ENCODE measurements around the gene LAMA2.

Gene LAMA2

GRCh38 chr6:129238991-129239390, 356.1 kb downstream of the LAMA2 start:
- H3K27ac ChIP-seq (ENCODE audit: low read depth, low read length, poor library complexity, severe bottlenecking) = no peak overlapping the region
- H3K4me1 ChIP-seq (ENCODE audit: insufficient read depth, low read length, severe bottlenecking) = peaks cover 19% of the 10 kb centered on the region
- H2AFZ ChIP-seq (ENCODE audit: low read length) = no peak overlapping the region
- no peaks in the 10 kb centered on the region for H3K27me3 ChIP-seq (ENCODE audit: insufficient read depth, low read length)
- TF ChIP-seq, protein P1, sequence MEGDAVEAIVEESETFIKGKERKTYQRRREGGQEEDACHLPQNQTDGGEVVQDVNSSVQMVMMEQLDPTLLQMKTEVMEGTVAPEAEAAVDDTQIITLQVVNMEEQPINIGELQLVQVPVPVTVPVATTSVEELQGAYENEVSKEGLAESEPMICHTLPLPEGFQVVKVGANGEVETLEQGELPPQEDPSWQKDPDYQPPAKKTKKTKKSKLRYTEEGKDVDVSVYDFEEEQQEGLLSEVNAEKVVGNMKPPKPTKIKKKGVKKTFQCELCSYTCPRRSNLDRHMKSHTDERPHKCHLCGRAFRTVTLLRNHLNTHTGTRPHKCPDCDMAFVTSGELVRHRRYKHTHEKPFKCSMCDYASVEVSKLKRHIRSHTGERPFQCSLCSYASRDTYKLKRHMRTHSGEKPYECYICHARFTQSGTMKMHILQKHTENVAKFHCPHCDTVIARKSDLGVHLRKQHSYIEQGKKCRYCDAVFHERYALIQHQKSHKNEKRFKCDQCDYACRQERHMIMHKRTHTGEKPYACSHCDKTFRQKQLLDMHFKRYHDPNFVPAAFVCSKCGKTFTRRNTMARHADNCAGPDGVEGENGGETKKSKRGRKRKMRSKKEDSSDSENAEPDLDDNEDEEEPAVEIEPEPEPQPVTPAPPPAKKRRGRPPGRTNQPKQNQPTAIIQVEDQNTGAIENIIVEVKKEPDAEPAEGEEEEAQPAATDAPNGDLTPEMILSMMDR (IDR thresholded peaks at IDR 0.05; ENCODE audit: low read length) = no peak
- TF ChIP-seq EZH2 (IDR thresholded peaks at IDR 0.05; ENCODE audit: borderline replicate concordance, low read length) = no peak
- H3K9ac ChIP-seq (ENCODE audit: low read length) = no peak overlapping the region
- H3F3A ChIP-seq (ENCODE audit: insufficient read depth, low read length) = no peaks in the 10 kb centered on the region
- H3K9me2 ChIP-seq (ENCODE audit: low read depth, low read length) = no peaks in the 10 kb centered on the region
- H3K4me3 ChIP-seq (ENCODE audit: low read depth, low read length, poor library complexity, severe bottlenecking) = no peak overlapping the region
- H3K36me3 ChIP-seq (ENCODE audit: insufficient read depth, low read length) = no peaks in the 10 kb centered on the region
- H3K79me2 ChIP-seq (ENCODE audit: insufficient read depth, low read length) = no peaks in the 10 kb centered on the region
- H3K4me2 ChIP-seq (ENCODE audit: low read length) = no peak overlapping the region
- H3K9me3 ChIP-seq (ENCODE audit: low read length) = no peaks in the 10 kb centered on the region
- no peaks in the 10 kb centered on the region for H4K20me1 ChIP-seq (ENCODE audit: insufficient read depth, low read length)

DNA sequence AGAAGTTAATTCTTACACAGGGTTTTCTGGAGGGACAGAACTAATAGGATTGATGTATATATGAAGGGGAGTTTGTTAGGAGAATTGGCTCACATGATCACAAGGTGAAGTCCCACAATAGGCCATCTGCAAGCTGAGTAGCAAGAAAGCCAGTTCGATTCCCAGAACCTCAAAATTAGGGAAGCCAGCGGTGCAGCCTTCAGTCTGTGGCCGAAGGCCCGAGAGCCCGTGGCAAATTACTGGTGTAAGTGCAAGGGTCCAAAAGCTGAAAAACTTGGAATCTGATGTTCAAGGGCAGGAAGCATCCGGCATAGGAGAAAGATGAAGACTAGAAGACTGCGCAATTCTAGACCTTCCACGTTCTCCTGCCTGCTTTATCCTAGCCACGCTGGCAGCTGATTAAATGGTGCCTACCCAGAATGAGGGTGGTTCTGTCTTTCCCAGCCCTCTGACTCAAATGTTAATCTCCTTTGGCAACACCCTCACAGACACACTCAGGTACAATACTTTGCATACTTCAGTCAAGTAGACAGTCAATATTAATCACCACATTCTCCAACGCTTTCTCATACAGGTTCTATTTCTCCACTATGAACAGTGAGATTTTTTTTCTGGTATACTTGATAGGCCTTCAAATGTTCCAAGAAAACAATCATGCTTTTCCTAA, 357.0 kb downstream of the LAMA2 start:
- TF ChIP-seq EZH2 (IDR thresholded peaks at IDR 0.05; ENCODE audit: borderline replicate concordance, low read length) = no peak
- TF ChIP-seq, protein P1 (IDR thresholded peaks at IDR 0.05; ENCODE audit: low read length) = no peak
- Histone ChIP-seq H2AFZ (ENCODE audit: low read length) (no peak overlapping the region), H3K9ac (ENCODE audit: low read length) (no peak overlapping the region), H3K4me3 (ENCODE audit: low read depth, low read length, poor library complexity, severe bottlenecking) (no peak overlapping the region), H3F3A (ENCODE audit: insufficient read depth, low read length) (no peaks in the 10 kb centered on the region), H3K9me3 (ENCODE audit: low read length) (no peaks in the 10 kb centered on the region), H3K9me2 (ENCODE audit: low read depth, low read length) (no peaks in the 10 kb centered on the region), H4K20me1 (ENCODE audit: insufficient read depth, low read length) (no peaks in the 10 kb centered on the region), H3K4me1 (ENCODE audit: insufficient read depth, low read length, severe bottlenecking) (peaks cover 12% of the 10 kb centered on the region), H3K79me2 (ENCODE audit: insufficient read depth, low read length) (no peaks in the 10 kb centered on the region), H3K27ac (ENCODE audit: low read depth, low read length, poor library complexity, severe bottlenecking) (no peak overlapping the region), H3K27me3 (ENCODE audit: insufficient read depth, low read length) (no peaks in the 10 kb centered on the region), H3K4me2 (ENCODE audit: low read length) (no peak overlapping the region), H3K36me3 (ENCODE audit: insufficient read depth, low read length) (no peaks in the 10 kb centered on the region)

DNA sequence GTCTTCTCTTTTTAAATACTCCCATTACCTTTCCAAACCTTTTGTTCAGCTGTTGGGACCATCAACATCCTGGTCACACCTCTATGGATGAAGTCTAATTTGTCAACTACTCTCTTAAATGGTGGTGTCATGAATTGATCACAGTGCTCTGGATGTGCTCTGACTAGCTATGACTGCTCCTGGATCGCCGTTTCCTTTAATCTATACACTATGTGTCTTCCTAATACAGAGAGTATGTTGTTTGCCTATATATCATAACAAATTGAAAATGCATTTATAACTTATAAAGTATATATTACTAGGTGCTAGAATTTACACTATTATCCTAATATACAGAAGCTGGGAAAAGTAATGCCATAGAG, 357.5 kb downstream of the LAMA2 start:
- Histone ChIP-seq H3F3A (ENCODE audit: insufficient read depth, low read length) (no peaks in the 10 kb centered on the region), H2AFZ (ENCODE audit: low read length) (no peak overlapping the region), H3K9ac (ENCODE audit: low read length) (no peak overlapping the region), H3K4me3 (ENCODE audit: low read depth, low read length, poor library complexity, severe bottlenecking) (no peak overlapping the region), H3K4me2 (ENCODE audit: low read length) (no peak overlapping the region), H3K4me1 (ENCODE audit: insufficient read depth, low read length, severe bottlenecking) (peaks cover 7% of the 10 kb centered on the region), H3K9me3 (ENCODE audit: low read length) (no peaks in the 10 kb centered on the region), H3K27me3 (ENCODE audit: insufficient read depth, low read length) (no peaks in the 10 kb centered on the region), H3K9me2 (ENCODE audit: low read depth, low read length) (no peaks in the 10 kb centered on the region), H4K20me1 (ENCODE audit: insufficient read depth, low read length) (no peaks in the 10 kb centered on the region), H3K79me2 (ENCODE audit: insufficient read depth, low read length) (no peaks in the 10 kb centered on the region), H3K27ac (ENCODE audit: low read depth, low read length, poor library complexity, severe bottlenecking) (no peak overlapping the region), H3K36me3 (ENCODE audit: insufficient read depth, low read length) (no peaks in the 10 kb centered on the region)
- no peak for TF ChIP-seq EZH2 (IDR thresholded peaks at IDR 0.05; ENCODE audit: borderline replicate concordance, low read length)
- TF ChIP-seq, protein P1 (IDR thresholded peaks at IDR 0.05; ENCODE audit: low read length) = no peak
